Adrenal gland (tissue), 12 donors: Measurements from ENCODE around the gene PTPRD. TPM values are rescaled to one million over a fixed set of nuclear protein-coding genes. Genes with fewer than 3 reads are reported as not detected.

ENCODE experiments used
- DNase-seq, 7 donors: peaks; one replicate each; pipeline ENCODE4 v3.0.0-alpha.2; 2019 to 2020
- H3K27ac ChIP-seq, 5 donors: fragments of 200-600 bp; sonication (generic) in 4 of 5; 1 replicate in 3 of 5; 2 replicates in 2 of 5; pipeline versions ENCODE4 v1.5.1 to v1.8.0; 2016 to 2020; ENCODE audit warnings: mild to moderate bottlenecking in 1 of 5
- H3K27me3 ChIP-seq: fragments of 200-600 bp; 2 replicates; pipeline ENCODE4 v1.8.0; 2021
- H3K36me3 ChIP-seq, 2 donors: fragments of 200-600 bp; replicated peaks in 1 of 2; 1 replicate in 1 of 2; 2 replicates in 1 of 2; pipeline versions ENCODE4 v1.5.1 to v1.8.0; 2018 to 2022
- H3K4me1 ChIP-seq, 2 donors: fragments of 200-600 bp; replicated peaks in 1 of 2; 1 replicate in 1 of 2; 2 replicates in 1 of 2; pipeline versions ENCODE4 v1.5.1 to v1.8.0; 2018 to 2021
- H3K4me3 ChIP-seq, 4 donors: fragments of 200-600 bp; sonication (generic) in 3 of 4; one replicate each; pipeline ENCODE4 v1.5.1; 2016 to 2018
- H3K9me3 ChIP-seq, 3 donors: fragments of 200-600 bp; sonication (generic) in 1 of 3; replicated peaks in 1 of 3; 1 replicate in 2 of 3; 2 replicates in 1 of 3; pipeline versions ENCODE4 v1.5.1 to v1.8.0; 2016 to 2021
- CTCF ChIP-seq, 6 experiments: fragments of 450-650 bp in 4 of 6; fragments of 200-600 bp in 2 of 6; sonication (generic) in 1 of 6; IDR thresholded peaks; 1 replicate in 5 of 6; 2 replicates in 1 of 6; pipeline versions ENCODE4 v1.5.1 to v1.8.0; 2016 to 2021; ENCODE audit warnings: antibody characterized with exemption in 6 of 6, mild to moderate bottlenecking in 2 of 6, moderate library complexity in 1 of 6
- POLR2A ChIP-seq, 2 donors: fragments of 450-650 bp; IDR thresholded peaks; one replicate each; pipeline ENCODE4 v1.6.1; 2017; ENCODE audit warnings: antibody characterized with exemption in 2 of 2, mild to moderate bottlenecking in 2 of 2, moderate library complexity in 1 of 2
- WGBS, 4 donors: extraction: QIAGEN DNeasy Blood & Tissue Kit in 2 of 4; methylation state at CpG; one replicate each; pipeline versions ENCODE4 v1.1.5 to v1.1.7; 2013 to 2017; 5-methylcytosine and 5-hydroxymethylcytosine counted together
- intact Hi-C, 2 donors: fragments of 100-400 bp; cut with DNase I; formaldehyde crosslinking; loops; one replicate each; pipeline versions ENCODE4 v1.14.1 to v1.15.0; 2022 to 2023
- polyA plus RNA-seq, 3 donors: library from polyadenylated mRNA; stranded (reverse); fragments of 200-250 nt in 2 of 3; fragments of 350-450 nt in 1 of 3; fragmentation: Illumina TruSeq in 1 of 3; extraction: RNeasy Lipid Tissue Mini Kit (QIAGEN cat#74804) in 1 of 3; gene quantifications; one replicate each; pipeline ENCODE4 v1.2.3, GENCODE V29; 2013 to 2014
- total RNA-seq, 9 donors: library from RNA; depleted of rRNA in 4 of 9; stranded (reverse); fragments of >200 nt in 4 of 9; fragments of 120-200 nt in 1 of 9; fragmentation: NEBNext Ultra II Directional in 1 of 9; extraction: Animal tissue kit (Norgen Biotek cat#: 25700) in 1 of 9; gene quantifications; one replicate each; pipeline versions ENCODE4 v1.1.0 to v1.2.4, GENCODE V29; 2013 to 2023
- donor health status: healthy with polysubstance abuse.
- donor health status: Bipolar disorder and iron deficiency.
- donor health status: DM: yes; HTN: yes; CAD: no.
- donor health status: DM: no; HTN: no; CAD: no.
- donor health status: DM: no; HTN: no; CAD: no.
- donor health status: DM: yes; HTN: yes; CAD: no.

Gene PTPRD
- total and polyA plus RNA-seq, 12 donors = 0.61 to 71.2 (median 4.5) TPM

GRCh38 chr9:8543219-8543618 lies 2069.6 kb downstream of the PTPRD start:
- no peak for DNase-seq
- H3K9me3 ChIP-seq = no peaks in the 10 kb centered on the region
- whole genome bisulfite sequencing, 4 donors = 56 to 62% (median 60%) methylated on average over 2 of the region's 2 CpGs
- H3K27ac ChIP-seq = no peak overlapping the region
- intact Hi-C loops = no loop called here
- H3K36me3 ChIP-seq = no peaks in the 10 kb centered on the region
- H3K27me3 ChIP-seq = no peaks in the 10 kb centered on the region
- TF ChIP-seq POLR2A (IDR thresholded peaks at IDR 0.05) (no peak), CTCF (IDR thresholded peaks at IDR 0.05) (no peak)
- H3K4me1 ChIP-seq = no peaks in the 10 kb centered on the region
- H3K4me3 ChIP-seq = no peak overlapping the region

GRCh38 chr9:8542537-8542936 lies 2070.3 kb downstream of the PTPRD start:
- Histone ChIP-seq H3K27ac (no peak overlapping the region), H3K36me3 (no peaks in the 10 kb centered on the region), H3K27me3 (no peaks in the 10 kb centered on the region), H3K4me3 (no peak overlapping the region), H3K4me1 (no peaks in the 10 kb centered on the region), H3K9me3 (no peaks in the 10 kb centered on the region)
- TF ChIP-seq CTCF (IDR thresholded peaks at IDR 0.05) (no peak), POLR2A (IDR thresholded peaks at IDR 0.05) (no peak)
- intact Hi-C loops = no loop called here
- no peak for DNase-seq
- WGBS, 4 donors = 72 to 83% (median 76%) methylated on average over 4 of the region's 4 CpGs

- Histone ChIP-seq H3K9me3 (no peaks in the 10 kb centered on the region), H3K27me3 (no peaks in the 10 kb centered on the region), H3K4me3 (no peak overlapping the region), H3K4me1 (no peaks in the 10 kb centered on the region), H3K27ac (no peak overlapping the region), H3K36me3 (no peaks in the 10 kb centered on the region)
- TF ChIP-seq CTCF (IDR thresholded peaks at IDR 0.05) (no peak), POLR2A (IDR thresholded peaks at IDR 0.05) (no peak)
- WGBS, 4 donors = 79 to 89% (median 87%) methylated on average over 5 of the region's 5 CpGs
- DNase-seq = no peak
- intact Hi-C loops = no loop called here
These were observed 2073.1 kb downstream of the PTPRD start for GRCh38 chr9:8539681-8540197.

GRCh38 chr9:8536845-8537244 lies 2076.0 kb downstream of the PTPRD start:
- Histone ChIP-seq H3K4me3 (no peak overlapping the region), H3K27me3 (no peaks in the 10 kb centered on the region), H3K4me1 (no peaks in the 10 kb centered on the region), H3K27ac (no peak overlapping the region), H3K9me3 (no peaks in the 10 kb centered on the region), H3K36me3 (no peaks in the 10 kb centered on the region)
- WGBS, 4 donors = 85 to 90% (median 88%) methylated on average over 2 of the region's 2 CpGs
- intact Hi-C loops = no loop called here
- no peak for DNase-seq
- TF ChIP-seq CTCF (IDR thresholded peaks at IDR 0.05) = no peak
- TF ChIP-seq POLR2A (IDR thresholded peaks at IDR 0.05) = no peak
